GM23248 (cell line): ENCODE results near the gene LIMCH1. TPM values are rescaled to one million over a fixed set of nuclear protein-coding genes. Genes with fewer than 3 reads are reported as not detected.

ENCODE experiments used
- DNase-seq: peaks from one replicate; pipeline ENCODE4 v3.0.0-alpha.2; 2015
- H2AFZ ChIP-seq: fragments of 200-600 bp; sonication (generic); 2 replicates; pipeline ENCODE4 v1.6.1; 2016; ENCODE audit warnings: antibody characterized with exemption
- H3F3A ChIP-seq: fragments of 200-600 bp; sonication (generic); 2 replicates; pipeline ENCODE4 v1.6.1; 2016; ENCODE audit warnings: mild to moderate bottlenecking, antibody characterized with exemption, mixed run types; ENCODE audit not compliant: insufficient read depth
- H3K27ac ChIP-seq: fragments of 200-600 bp; sonication (generic); 2 replicates; pipeline ENCODE4 v1.5.1; 2016; ENCODE audit warnings: mild to moderate bottlenecking
- H3K27me3 ChIP-seq: fragments of 200-600 bp; sonication (generic); replicated peaks from 2 replicates; pipeline ENCODE4 v1.6.1; 2016; ENCODE audit warnings: mild to moderate bottlenecking; ENCODE audit not compliant: insufficient read depth
- H3K36me3 ChIP-seq: fragments of 200-600 bp; sonication (generic); 2 replicates; pipeline ENCODE4 v1.6.1; 2016; ENCODE audit warnings: low read depth, mild to moderate bottlenecking
- H3K4me1 ChIP-seq: fragments of 200-600 bp; sonication (generic); 2 replicates; pipeline ENCODE4 v1.6.1; 2016; ENCODE audit warnings: mild to moderate bottlenecking; ENCODE audit not compliant: insufficient read depth
- H3K4me2 ChIP-seq: fragments of 200-600 bp; sonication (generic); one replicate; pipeline ENCODE4 v1.6.1; 2016; ENCODE audit warnings: mild to moderate bottlenecking; ENCODE audit not compliant: unreplicated experiment
- H3K4me3 ChIP-seq: fragments of 200-600 bp; sonication (generic); 2 replicates; pipeline ENCODE4 v1.5.1; 2016; ENCODE audit warnings: mild to moderate bottlenecking
- H3K79me2 ChIP-seq: fragments of 200-600 bp; sonication (generic); 2 replicates; pipeline ENCODE4 v1.6.1; 2016; ENCODE audit warnings: mild to moderate bottlenecking; ENCODE audit not compliant: insufficient read depth
- H3K9ac ChIP-seq: fragments of 200-600 bp; sonication (generic); 2 replicates; pipeline ENCODE4 v1.6.1; 2016; ENCODE audit warnings: mild to moderate bottlenecking
- H3K9me2 ChIP-seq: fragments of 200-600 bp; sonication (generic); 2 replicates; pipeline ENCODE4 v1.6.1; 2016; ENCODE audit warnings: mixed run types, mild to moderate bottlenecking, moderate library complexity; ENCODE audit not compliant: insufficient read depth
- H3K9me3 ChIP-seq: fragments of 200-600 bp; sonication (generic); one replicate; pipeline ENCODE4 v1.6.1; 2017; ENCODE audit warnings: low read depth
- H4K20me1 ChIP-seq: fragments of 200-600 bp; sonication (generic); 2 replicates; pipeline ENCODE4 v1.6.0; 2016; ENCODE audit not compliant: insufficient read depth
- EZH2 ChIP-seq: fragments of 200-600 bp; sonication (generic); IDR thresholded peaks from 2 replicates; pipeline ENCODE4 v1.6.1; 2018; ENCODE audit warnings: antibody characterized with exemption, mild to moderate bottlenecking; ENCODE audit not compliant: insufficient read depth, poor library complexity, severe bottlenecking
- EZH2phosphoT487 ChIP-seq: fragments of 200-600 bp; sonication (generic); IDR thresholded peaks from 2 replicates; pipeline ENCODE4 v1.6.1; 2018; ENCODE audit warnings: antibody characterized with exemption, moderate library complexity, mild to moderate bottlenecking, low read depth; ENCODE audit not compliant: insufficient read depth
- WGBS, 2 experiments: methylation state at CpG; one replicate each; pipeline ENCODE4 v1.1.6; 2015 to 2017; ENCODE audit warnings: low lambda C conversion rate in 2 of 2, low coverage in 1 of 2; ENCODE audit errors: missing lambda C conversion rate in 2 of 2; 5-methylcytosine and 5-hydroxymethylcytosine counted together
- in situ Hi-C: fragments of 300-500 bp; cut with MboI; formaldehyde crosslinking; loops from 2 replicates; pipeline ENCODE4 v1.15.0; 2020
- polyA plus RNA-seq: library from polyadenylated mRNA; unstranded; fragments of >200 nt; fragmentation: Nextera tagmentation; extraction: Ambion mirVana; gene quantifications from 2 replicates; pipeline ENCODE4 v1.2.1, GENCODE V29; 2016
- total RNA-seq: library from RNA; depleted of rRNA; stranded (reverse); fragments of >200 nt; shearing (Covaris generic); gene quantifications from 2 replicates; pipeline ENCODE4 v1.2.3, GENCODE V29; 2014

The LIMCH1 gene
- total and polyA plus RNA-seq, 2 experiments from 2014 or later = 17.4 to 22.2 TPM

- Histone ChIP-seq H4K20me1 (no peaks in the 10 kb centered on the region), H3K9me3 (no peaks in the 10 kb centered on the region), H3K36me3 (no peaks in the 10 kb centered on the region), H3K9me2 (no peaks in the 10 kb centered on the region), H3K9ac (no peak overlapping the region), H3K4me3 (no peak overlapping the region), H3K27ac (no peak overlapping the region), H3K4me1 (0 out of 2 replicates have a peak, but pooled peaks cover 4% of the 10 kb centered on the region), H3K4me2 (no peak overlapping the region), H3F3A (no peaks in the 10 kb centered on the region), H3K27me3 (no peaks in the 10 kb centered on the region), H3K79me2 (no peaks in the 10 kb centered on the region), H2AFZ (no peak overlapping the region)
- no peak for TF ChIP-seq EZH2phosphoT487
- no peak for TF ChIP-seq EZH2
- in situ Hi-C loops = no loop called here
- WGBS, 2 experiments = 57 to 65% methylated on average over 3 of the region's 3 CpGs
- DNase-seq = no peak
These were observed 93.6 kb downstream of the LIMCH1 start for GRCh38 chr4:41631523-41631922.

GRCh38 chr4:41632481-41633073 is 94.6 kb downstream of the LIMCH1 start:
- Histone ChIP-seq H3K9me3 (no peaks in the 10 kb centered on the region), H3K27ac (no peak overlapping the region), H3K4me2 (no peak overlapping the region), H3K9me2 (no peaks in the 10 kb centered on the region), H3F3A (no peaks in the 10 kb centered on the region), H3K4me3 (no peak overlapping the region), H3K27me3 (no peaks in the 10 kb centered on the region; the same call in 1 of the 2 replicates), H3K36me3 (no peaks in the 10 kb centered on the region), H3K4me1 (0 out of 2 replicates have a peak, but pooled peaks cover 4% of the 10 kb centered on the region), H3K79me2 (no peaks in the 10 kb centered on the region), H4K20me1 (no peaks in the 10 kb centered on the region), H2AFZ (no peak overlapping the region), H3K9ac (no peak overlapping the region)
- 49% methylated on average over 11 of the region's 11 CpGs for WGBS, 2 experiments
- peak; percentile 43 for DNase-seq
- TF ChIP-seq EZH2 = no peak
- no peak for TF ChIP-seq EZH2phosphoT487
- in situ Hi-C loops = no loop called here

GRCh38 chr4:41633321-41633720 is 95.4 kb downstream of the LIMCH1 start:
- no peaks in the 10 kb centered on the region for H3K9me2 ChIP-seq
- H3K27ac ChIP-seq = no peak overlapping the region
- no peaks in the 10 kb centered on the region for H3K9me3 ChIP-seq
- H3K9ac ChIP-seq = no peak overlapping the region
- TF ChIP-seq EZH2phosphoT487 = no peak
- no peak for TF ChIP-seq EZH2
- DNase-seq = no peak
- H3K27me3 ChIP-seq = no peaks in the 10 kb centered on the region; the same call in 1 of the 2 replicates
- H3F3A ChIP-seq = no peaks in the 10 kb centered on the region
- H2AFZ ChIP-seq = no peak overlapping the region
- 81 to 85% methylated on average over 4 of the region's 4 CpGs for WGBS, 2 experiments
- no peaks in the 10 kb centered on the region for H3K79me2 ChIP-seq
- 0 out of 2 replicates have a peak, but pooled peaks cover 4% of the 10 kb centered on the region for H3K4me1 ChIP-seq
- no peaks in the 10 kb centered on the region for H3K36me3 ChIP-seq
- no peak overlapping the region for H3K4me2 ChIP-seq
- no peaks in the 10 kb centered on the region for H4K20me1 ChIP-seq
- in situ Hi-C loops = no loop called here
- no peak overlapping the region for H3K4me3 ChIP-seq

- H3K36me3 ChIP-seq = no peaks in the 10 kb centered on the region
- no peak overlapping the region for H3K4me2 ChIP-seq
- in situ Hi-C loops = no loop called here
- WGBS, 2 experiments = 75 to 81% methylated on average over 3 of the region's 3 CpGs
- no peaks in the 10 kb centered on the region for H4K20me1 ChIP-seq
- H3K9me3 ChIP-seq = no peaks in the 10 kb centered on the region
- DNase-seq = no peak
- H3K27ac ChIP-seq = no peak overlapping the region
- H2AFZ ChIP-seq = no peak overlapping the region
- no peaks in the 10 kb centered on the region; the same call in 1 of the 2 replicates for H3K27me3 ChIP-seq
- H3F3A ChIP-seq = no peaks in the 10 kb centered on the region
- no peak overlapping the region for H3K9ac ChIP-seq
- TF ChIP-seq EZH2phosphoT487 (no peak), EZH2 (no peak)
- no peaks in the 10 kb centered on the region for H3K79me2 ChIP-seq
- no peak overlapping the region for H3K4me3 ChIP-seq
- 0 out of 2 replicates have a peak, but pooled peaks cover 4% of the 10 kb centered on the region for H3K4me1 ChIP-seq
- H3K9me2 ChIP-seq = no peaks in the 10 kb centered on the region
These were observed 97.5 kb downstream of the LIMCH1 start for GRCh38 chr4:41635441-41635840.

GRCh38 chr4:41638203-41638602 is 100.2 kb downstream of the LIMCH1 start:
- no peak for DNase-seq
- Histone ChIP-seq H3K4me2 (no peak overlapping the region), H3K9ac (no peak overlapping the region), H3K27me3 (no peaks in the 10 kb centered on the region; the same call in 1 of the 2 replicates), H3F3A (no peaks in the 10 kb centered on the region), H3K4me3 (no peak overlapping the region), H3K36me3 (no peaks in the 10 kb centered on the region), H3K4me1 (no peaks in the 10 kb centered on the region), H3K9me3 (no peaks in the 10 kb centered on the region), H3K9me2 (no peaks in the 10 kb centered on the region), H3K27ac (no peak overlapping the region), H2AFZ (no peak overlapping the region), H3K79me2 (no peaks in the 10 kb centered on the region), H4K20me1 (no peaks in the 10 kb centered on the region)
- TF ChIP-seq EZH2phosphoT487 (no peak), EZH2 (no peak)
- WGBS, 2 experiments = 88 to 89% methylated on average over 3 of the region's 3 CpGs
- in situ Hi-C loops = no loop called here
